ENCODE measurements around the gene INSIG1.

The INSIG1 gene

GRCh38 chr7:155341463-155341983 lies 43.8 kb downstream of the INSIG1 start:
- peaks cover 79% of the 10 kb centered on the region for H3K27me3 ChIP-seq (replicated peaks; ENCODE audit: insufficient read depth, low read length)
- H3K79me2 ChIP-seq (ENCODE audit: low read length), result no peaks in the 10 kb centered on the region
- no peak overlapping the region for H3K27ac ChIP-seq (ENCODE audit: low read length)
- TF ChIP-seq, protein P1, sequence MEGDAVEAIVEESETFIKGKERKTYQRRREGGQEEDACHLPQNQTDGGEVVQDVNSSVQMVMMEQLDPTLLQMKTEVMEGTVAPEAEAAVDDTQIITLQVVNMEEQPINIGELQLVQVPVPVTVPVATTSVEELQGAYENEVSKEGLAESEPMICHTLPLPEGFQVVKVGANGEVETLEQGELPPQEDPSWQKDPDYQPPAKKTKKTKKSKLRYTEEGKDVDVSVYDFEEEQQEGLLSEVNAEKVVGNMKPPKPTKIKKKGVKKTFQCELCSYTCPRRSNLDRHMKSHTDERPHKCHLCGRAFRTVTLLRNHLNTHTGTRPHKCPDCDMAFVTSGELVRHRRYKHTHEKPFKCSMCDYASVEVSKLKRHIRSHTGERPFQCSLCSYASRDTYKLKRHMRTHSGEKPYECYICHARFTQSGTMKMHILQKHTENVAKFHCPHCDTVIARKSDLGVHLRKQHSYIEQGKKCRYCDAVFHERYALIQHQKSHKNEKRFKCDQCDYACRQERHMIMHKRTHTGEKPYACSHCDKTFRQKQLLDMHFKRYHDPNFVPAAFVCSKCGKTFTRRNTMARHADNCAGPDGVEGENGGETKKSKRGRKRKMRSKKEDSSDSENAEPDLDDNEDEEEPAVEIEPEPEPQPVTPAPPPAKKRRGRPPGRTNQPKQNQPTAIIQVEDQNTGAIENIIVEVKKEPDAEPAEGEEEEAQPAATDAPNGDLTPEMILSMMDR (IDR thresholded peaks at IDR 0.05; ENCODE audit: low read length), result no peak
- no peak for TF ChIP-seq EZH2 (optimal IDR thresholded peaks at IDR 0.05; ENCODE audit: low read depth, low read length)
- no peak for TF ChIP-seq EZH2phosphoT487 (IDR thresholded peaks at IDR 0.05; ENCODE audit: low read length)
- no peaks in the 10 kb centered on the region for H3K9me3 ChIP-seq (replicated peaks; ENCODE audit: insufficient read depth, low read length)
- H3F3A ChIP-seq (ENCODE audit: insufficient read depth, low read length), result no peaks in the 10 kb centered on the region
- no peaks in the 10 kb centered on the region for H3K36me3 ChIP-seq (replicated peaks; ENCODE audit: insufficient read depth, low read length)
- no peaks in the 10 kb centered on the region for H3K4me1 ChIP-seq (ENCODE audit: low read length)
- H3K9ac ChIP-seq (ENCODE audit: low read length), result no peak overlapping the region
- no peak overlapping the region for H3K4me3 ChIP-seq (ENCODE audit: low read length)
- no peak overlapping the region for H3K4me2 ChIP-seq (ENCODE audit: low read depth, low read length)
- no peaks in the 10 kb centered on the region for H3K9me2 ChIP-seq (replicated peaks; ENCODE audit: insufficient read depth, low read length)
- DNase-seq, result no peak
- H2AFZ ChIP-seq (ENCODE audit: low read length), result no peak overlapping the region
- no peaks in the 10 kb centered on the region for H4K20me1 ChIP-seq (ENCODE audit: insufficient read depth, low read length)

DNA sequence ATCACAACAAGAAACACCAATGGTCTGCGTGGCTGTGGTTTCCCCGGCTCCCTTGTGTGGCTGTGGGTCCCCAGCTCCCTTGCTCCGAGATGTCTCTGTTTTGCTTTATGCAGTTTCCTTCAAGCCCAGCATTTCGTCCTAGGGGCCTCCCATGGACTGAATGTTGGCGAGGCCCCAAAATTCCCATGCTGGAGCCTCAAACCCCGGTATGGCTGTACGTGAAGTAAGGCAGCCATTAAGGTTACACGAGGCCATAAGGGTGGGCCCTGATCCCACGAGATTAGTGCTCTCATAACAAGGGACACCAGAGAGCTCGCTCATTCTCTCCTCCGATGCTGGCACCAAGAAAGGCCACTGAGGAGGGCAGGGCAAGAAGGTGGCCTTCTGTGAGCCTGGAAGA lies 44.6 kb downstream of the INSIG1 start:
- no peaks in the 10 kb centered on the region for H3K79me2 ChIP-seq (ENCODE audit: low read length)
- H4K20me1 ChIP-seq (ENCODE audit: insufficient read depth, low read length), result no peaks in the 10 kb centered on the region
- no peaks in the 10 kb centered on the region for H3K4me1 ChIP-seq (ENCODE audit: low read length)
- H3K4me3 ChIP-seq (ENCODE audit: low read length), result no peak overlapping the region
- H3K36me3 ChIP-seq (replicated peaks; ENCODE audit: insufficient read depth, low read length), result no peaks in the 10 kb centered on the region
- no peak overlapping the region for H3K4me2 ChIP-seq (ENCODE audit: low read depth, low read length)
- no peak overlapping the region for H3K9ac ChIP-seq (ENCODE audit: low read length)
- peaks cover 71% of the 10 kb centered on the region for H3K27me3 ChIP-seq (replicated peaks; ENCODE audit: insufficient read depth, low read length)
- DNase-seq, result no peak
- no peaks in the 10 kb centered on the region for H3K9me3 ChIP-seq (replicated peaks; ENCODE audit: insufficient read depth, low read length)
- H3K9me2 ChIP-seq (replicated peaks; ENCODE audit: insufficient read depth, low read length), result no peaks in the 10 kb centered on the region
- H3K27ac ChIP-seq (ENCODE audit: low read length), result no peak overlapping the region
- TF ChIP-seq, protein P1 (IDR thresholded peaks at IDR 0.05; ENCODE audit: low read length), result no peak
- TF ChIP-seq EZH2phosphoT487 (IDR thresholded peaks at IDR 0.05; ENCODE audit: low read length) (no peak), EZH2 (optimal IDR thresholded peaks at IDR 0.05; ENCODE audit: low read depth, low read length) (no peak)
- no peaks in the 10 kb centered on the region for H3F3A ChIP-seq (ENCODE audit: insufficient read depth, low read length)
- H2AFZ ChIP-seq (ENCODE audit: low read length), result no peak overlapping the region

- no peak for DNase-seq
- H3K9me2 ChIP-seq (replicated peaks; ENCODE audit: insufficient read depth, low read length), result no peaks in the 10 kb centered on the region
- no peak for TF ChIP-seq EZH2 (optimal IDR thresholded peaks at IDR 0.05; ENCODE audit: low read depth, low read length)
- H3F3A ChIP-seq (ENCODE audit: insufficient read depth, low read length), result no peaks in the 10 kb centered on the region
- no peak overlapping the region for H3K4me3 ChIP-seq (ENCODE audit: low read length)
- H3K4me1 ChIP-seq (ENCODE audit: low read length), result no peaks in the 10 kb centered on the region
- H3K36me3 ChIP-seq (replicated peaks; ENCODE audit: insufficient read depth, low read length), result no peaks in the 10 kb centered on the region
- no peak overlapping the region for H3K9ac ChIP-seq (ENCODE audit: low read length)
- no peaks in the 10 kb centered on the region for H3K9me3 ChIP-seq (replicated peaks; ENCODE audit: insufficient read depth, low read length)
- no peaks in the 10 kb centered on the region for H3K79me2 ChIP-seq (ENCODE audit: low read length)
- H2AFZ ChIP-seq (ENCODE audit: low read length), result no peak overlapping the region
- H3K27me3 ChIP-seq (replicated peaks; ENCODE audit: insufficient read depth, low read length), result peaks cover 65% of the 10 kb centered on the region
- no peak overlapping the region for H3K27ac ChIP-seq (ENCODE audit: low read length)
- no peaks in the 10 kb centered on the region for H4K20me1 ChIP-seq (ENCODE audit: insufficient read depth, low read length)
- H3K4me2 ChIP-seq (ENCODE audit: low read depth, low read length), result no peak overlapping the region
Measured at GRCh38 chr7:155343150-155343549, 45.5 kb downstream of the INSIG1 start.

DNA sequence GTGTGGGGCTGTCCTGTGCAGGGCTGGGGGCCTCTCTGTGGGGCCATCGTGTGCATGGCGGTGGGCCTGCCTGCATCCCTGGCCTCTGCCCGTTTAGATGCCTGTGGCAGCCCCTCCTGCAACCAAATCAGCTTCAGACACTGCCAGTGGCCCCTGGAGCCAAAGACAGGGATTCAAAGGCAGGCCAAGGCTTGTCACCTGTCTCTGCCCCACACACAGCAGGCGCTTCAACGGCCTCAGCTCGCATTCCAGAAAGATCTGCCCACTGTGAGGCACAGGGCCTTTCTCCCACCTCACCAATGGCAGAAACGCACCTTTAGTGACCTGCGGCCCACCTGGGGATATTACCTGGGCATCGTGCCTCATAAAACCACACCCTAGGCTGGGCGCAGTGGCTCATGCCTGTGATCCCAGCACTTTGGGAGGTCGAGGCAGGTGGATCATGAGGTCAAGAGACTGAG lies 46.0 kb downstream of the INSIG1 start:
- Histone ChIP-seq H4K20me1 (ENCODE audit: insufficient read depth, low read length) (no peaks in the 10 kb centered on the region), H3K27me3 (replicated peaks; ENCODE audit: insufficient read depth, low read length) (peaks cover 62% of the 10 kb centered on the region), H3K9me2 (replicated peaks; ENCODE audit: insufficient read depth, low read length) (no peaks in the 10 kb centered on the region), H2AFZ (ENCODE audit: low read length) (no peak overlapping the region), H3K4me2 (ENCODE audit: low read depth, low read length) (no peak overlapping the region), H3F3A (ENCODE audit: insufficient read depth, low read length) (no peaks in the 10 kb centered on the region), H3K27ac (ENCODE audit: low read length) (no peak overlapping the region), H3K4me1 (ENCODE audit: low read length) (no peaks in the 10 kb centered on the region), H3K9ac (ENCODE audit: low read length) (no peak overlapping the region), H3K9me3 (replicated peaks; ENCODE audit: insufficient read depth, low read length) (no peaks in the 10 kb centered on the region), H3K79me2 (ENCODE audit: low read length) (no peaks in the 10 kb centered on the region), H3K36me3 (replicated peaks; ENCODE audit: insufficient read depth, low read length) (no peaks in the 10 kb centered on the region), H3K4me3 (ENCODE audit: low read length) (no peak overlapping the region)
- TF ChIP-seq EZH2 (optimal IDR thresholded peaks at IDR 0.05; ENCODE audit: low read depth, low read length) (no peak), EZH2phosphoT487 (IDR thresholded peaks at IDR 0.05; ENCODE audit: low read length) (no peak)
- TF ChIP-seq, protein P1 (IDR thresholded peaks at IDR 0.05; ENCODE audit: low read length), result no peak
- DNase-seq, result no peak
